OCI-LY1 (cell line): Measurements from ENCODE around the gene FZR1.

ENCODE experiments used
- H2AFZ ChIP-seq: fragments of 200-600 bp; sonication (generic), shearing (Covaris generic); 2 replicates; pipeline ENCODE4 v1.6.0; 2014; ENCODE audit warnings: antibody characterized with exemption, mild to moderate bottlenecking, low read length
- H3F3A ChIP-seq: fragments of 200-600 bp; sonication (generic), shearing (Covaris generic); 2 replicates; pipeline ENCODE4 v1.6.0; 2014; ENCODE audit warnings: mild to moderate bottlenecking, antibody characterized with exemption, low read length, moderate library complexity; ENCODE audit not compliant: insufficient read depth
- H3K27ac ChIP-seq: fragments of 200-600 bp; sonication (generic); 2 replicates; pipeline ENCODE4 v1.5.1; 2014; ENCODE audit warnings: low read length, mixed run types, mild to moderate bottlenecking, low read depth; ENCODE audit not compliant: poor library complexity, severe bottlenecking
- H3K27me3 ChIP-seq: fragments of 200-600 bp; sonication (generic); 2 replicates; pipeline ENCODE4 v1.6.0; 2014; ENCODE audit warnings: antibody characterized with exemption, mild to moderate bottlenecking, low read length, moderate library complexity; ENCODE audit not compliant: insufficient read depth
- H3K36me3 ChIP-seq: fragments of 200-600 bp; sonication (generic); 2 replicates; pipeline ENCODE4 v1.6.1; 2014; ENCODE audit warnings: mild to moderate bottlenecking, antibody characterized with exemption, low read length, moderate library complexity, mixed read lengths; ENCODE audit not compliant: insufficient read depth
- H3K4me1 ChIP-seq: fragments of 200-600 bp; sonication (generic); 2 replicates; pipeline ENCODE4 v1.5.1; 2014; ENCODE audit warnings: mild to moderate bottlenecking, low read length, moderate library complexity; ENCODE audit not compliant: insufficient read depth, severe bottlenecking
- H3K4me2 ChIP-seq: fragments of 200-600 bp; sonication (generic), shearing (Covaris generic); 2 replicates; pipeline ENCODE4 v1.6.1; 2014; ENCODE audit warnings: low read length
- H3K4me3 ChIP-seq: fragments of 200-600 bp; sonication (generic); 2 replicates; pipeline ENCODE4 v1.5.1; 2014; ENCODE audit warnings: low read length, low read depth, mild to moderate bottlenecking, mixed read lengths; ENCODE audit not compliant: poor library complexity, severe bottlenecking
- H3K79me2 ChIP-seq: fragments of 200-600 bp; shearing (Covaris generic); 2 replicates; pipeline ENCODE4 v1.6.1; 2016; ENCODE audit warnings: mixed run types, low read length, mixed read lengths; ENCODE audit not compliant: insufficient read depth
- H3K9ac ChIP-seq: fragments of 200-600 bp; sonication (generic), shearing (Covaris generic); 2 replicates; pipeline ENCODE4 v1.6.1; 2014; ENCODE audit warnings: mild to moderate bottlenecking, low read length, mixed read lengths
- H3K9me2 ChIP-seq: fragments of 200-600 bp; sonication (generic), shearing (Covaris generic); 2 replicates; pipeline ENCODE4 v1.6.1; 2014; ENCODE audit warnings: low read depth, mild to moderate bottlenecking, low read length, mixed read lengths
- H3K9me3 ChIP-seq: fragments of 200-600 bp; shearing (Covaris generic); 2 replicates; pipeline ENCODE4 v1.6.1; 2014; ENCODE audit warnings: low read length, mixed read lengths
- H4K20me1 ChIP-seq: fragments of 200-600 bp; sonication (generic), shearing (Covaris generic); 2 replicates; pipeline ENCODE4 v1.6.0; 2016; ENCODE audit warnings: mild to moderate bottlenecking, low read length; ENCODE audit not compliant: insufficient read depth
- CTCF ChIP-seq: fragments of 200-600 bp; sonication (generic), shearing (Covaris generic); IDR thresholded peaks from 2 replicates; pipeline ENCODE4 v1.5.1; 2017; ENCODE audit warnings: mild to moderate bottlenecking, antibody characterized with exemption, low read length, moderate library complexity, mixed read lengths
- EZH2 ChIP-seq: fragments of 200-600 bp; sonication (generic), shearing (Covaris generic); IDR thresholded peaks from 2 replicates; pipeline ENCODE4 v1.8.0; 2017; ENCODE audit warnings: borderline replicate concordance, mixed run types, mild to moderate bottlenecking, antibody characterized with exemption, low read length, moderate library complexity, mixed read lengths

FZR1 gene

GRCh38 chr19:3468211-3468610 is 37.9 kb upstream of the FZR1 start:
- Histone ChIP-seq H3K9ac (no peak overlapping the region), H3K27me3 (no peaks in the 10 kb centered on the region), H3K4me2 (no peak overlapping the region), H2AFZ (no peak overlapping the region), H3K9me3 (0 out of 2 replicates have a peak, but pooled peaks cover 2% of the 10 kb centered on the region), H3K4me1 (no peaks in the 10 kb centered on the region), H3F3A (no peaks in the 10 kb centered on the region), H3K4me3 (no peak overlapping the region), H3K9me2 (no peaks in the 10 kb centered on the region), H3K79me2 (no peaks in the 10 kb centered on the region), H4K20me1 (no peaks in the 10 kb centered on the region), H3K36me3 (no peaks in the 10 kb centered on the region; the same call in 1 of the 2 replicates), H3K27ac (no peak overlapping the region)
- TF ChIP-seq CTCF (no peak), EZH2 (no peak)

DNA sequence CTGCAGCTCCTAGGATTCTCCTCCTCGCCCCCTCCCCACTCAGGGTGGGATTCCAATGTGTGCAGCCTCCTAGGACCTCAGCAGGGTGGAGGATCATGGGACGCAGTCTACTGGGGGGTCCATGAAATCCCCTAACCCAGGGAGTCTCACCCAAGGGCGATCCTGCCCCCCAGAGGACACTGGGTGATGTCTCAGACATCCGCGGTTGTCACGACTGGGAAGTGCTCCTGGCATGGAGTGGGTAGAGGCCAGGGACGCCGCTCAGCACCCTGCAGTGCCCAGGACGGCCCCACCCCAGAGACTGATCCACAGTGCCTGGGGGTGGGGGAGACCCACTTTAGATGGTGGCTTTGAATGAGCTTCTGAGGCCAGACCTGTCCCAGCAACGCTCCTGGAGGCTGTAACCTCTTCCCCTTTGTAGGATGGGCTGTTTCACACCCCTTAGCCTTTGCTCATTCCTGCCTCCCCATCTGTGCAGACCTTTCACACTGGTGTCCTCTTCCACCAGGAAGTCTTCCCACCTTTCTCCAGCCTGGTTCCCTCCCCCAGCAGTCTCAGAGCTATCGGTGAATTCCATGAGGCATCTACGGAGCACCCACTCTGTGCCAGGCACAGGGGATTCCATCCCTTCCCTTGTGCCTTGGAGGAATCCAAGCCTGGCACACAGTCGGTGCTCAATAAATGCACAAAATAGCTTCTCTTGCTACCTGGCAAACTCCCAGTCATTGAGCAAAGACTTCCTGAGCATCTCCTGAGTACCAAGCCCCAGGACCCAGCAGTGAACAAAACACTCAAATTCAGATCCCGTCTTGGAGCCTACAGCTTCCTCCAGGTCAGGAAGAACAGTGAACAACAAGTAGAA is 36.2 kb upstream of the FZR1 start:
- no peaks in the 10 kb centered on the region for H3K27me3 ChIP-seq
- no peak overlapping the region for H3K4me3 ChIP-seq
- no peaks in the 10 kb centered on the region for H3F3A ChIP-seq
- no peaks in the 10 kb centered on the region; the same call in 1 of the 2 replicates for H3K36me3 ChIP-seq
- H3K9me3 ChIP-seq: 0 out of 2 replicates have a peak, but pooled peaks cover 2% of the 10 kb centered on the region
- no peak overlapping the region for H3K27ac ChIP-seq
- no peak overlapping the region for H3K4me2 ChIP-seq
- H2AFZ ChIP-seq: no peak overlapping the region
- no peaks in the 10 kb centered on the region for H3K79me2 ChIP-seq
- H3K4me1 ChIP-seq: no peaks in the 10 kb centered on the region
- no peak overlapping the region for H3K9ac ChIP-seq
- TF ChIP-seq EZH2: no peak
- no peak for TF ChIP-seq CTCF
- H3K9me2 ChIP-seq: no peaks in the 10 kb centered on the region
- no peaks in the 10 kb centered on the region for H4K20me1 ChIP-seq

GRCh38 chr19:3470500-3471128 is 35.5 kb upstream of the FZR1 start:
- Histone ChIP-seq H4K20me1 (no peaks in the 10 kb centered on the region), H3K4me3 (no peak overlapping the region)

More at GRCh38 chr19:3470500-3471128, 35.5 kb upstream of the FZR1 start:
- Histone ChIP-seq H2AFZ (no peak overlapping the region), H3K4me2 (no peak overlapping the region), H3K79me2 (no peaks in the 10 kb centered on the region), H3K27ac (no peak overlapping the region), H3K27me3 (no peaks in the 10 kb centered on the region), H3F3A (no peaks in the 10 kb centered on the region), H3K9me2 (no peaks in the 10 kb centered on the region), H3K9me3 (0 out of 2 replicates have a peak, but pooled peaks cover 2% of the 10 kb centered on the region), H3K4me1 (no peaks in the 10 kb centered on the region), H3K9ac (no peak overlapping the region), H3K36me3 (no peaks in the 10 kb centered on the region; the same call in 1 of the 2 replicates)
- TF ChIP-seq CTCF (no peak), EZH2 (no peak)
